Fibroblast of pulmonary artery (primary cell): ENCODE data around the gene RASGEF1C.

Experiments used
- DNase-seq: peaks from one replicate; pipeline ENCODE4 v3.0.0-alpha.2; 2010; ENCODE audit warnings: low read depth
- H3K4me3 ChIP-seq: replicated peaks from 2 replicates; pipeline ENCODE4 v1.5.1; 2011; ENCODE audit warnings: low read depth, mild to moderate bottlenecking, control low read depth, low read length, moderate library complexity
- CTCF ChIP-seq: IDR thresholded peaks from 2 replicates; pipeline ENCODE4 v1.5.1; 2011; ENCODE audit warnings: mild to moderate bottlenecking, control low read depth, low read length, inconsistent platforms; ENCODE audit errors: missing control alignments

The RASGEF1C gene

GRCh38 chr5:180160215-180160614, 48.8 kb downstream of the RASGEF1C start:
- TF ChIP-seq CTCF, result no peak
- H3K4me3 ChIP-seq, result no peak overlapping the region
- no peak for DNase-seq

- DNase-seq, result no peak
- H3K4me3 ChIP-seq, result no peak overlapping the region
- no peak for TF ChIP-seq CTCF
These were observed 49.3 kb downstream of the RASGEF1C start for GRCh38 chr5:180159756-180160155.

GRCh38 chr5:180157866-180158265, 51.1 kb downstream of the RASGEF1C start:
- TF ChIP-seq CTCF, result no peak
- DNase-seq, result no peak
- H3K4me3 ChIP-seq, result no peak overlapping the region

GRCh38 chr5:180156141-180156540, 52.9 kb downstream of the RASGEF1C start:
- TF ChIP-seq CTCF, result no peak
- H3K4me3 ChIP-seq, result no peak overlapping the region
- no peak for DNase-seq

GRCh38 chr5:180155365-180155926, 53.6 kb downstream of the RASGEF1C start:
- TF ChIP-seq CTCF, result no peak
- DNase-seq, result no peak
- no peak overlapping the region for H3K4me3 ChIP-seq

GRCh38 chr5:180154821-180155364, 54.1 kb downstream of the RASGEF1C start:
- TF ChIP-seq CTCF, result no peak
- DNase-seq, result no peak

GRCh38 chr5:180153991-180154390, 55.0 kb downstream of the RASGEF1C start:
- no peak overlapping the region for H3K4me3 ChIP-seq
- no peak for TF ChIP-seq CTCF
- DNase-seq, result no peak

More at GRCh38 chr5:180154821-180155364, 54.1 kb downstream of the RASGEF1C start:
- H3K4me3 ChIP-seq, result no peak overlapping the region
